NCI-H345 (cell line): ENCODE measurements around the gene PUS1.
A peak's percentile ranks its signal among the peaks of the same experiment; 100 is the strongest.
"Not testable (repeated sequence)": the region's sequence is repeated elsewhere in the genome, so short reads cannot be mapped to it uniquely, and the experiment has no call there.

Source experiments
- DNase-seq: peaks from one replicate; lab custom pipeline; 2025; lab: John Stamatoyannopoulos, UW

Gene PUS1

GRCh38 chr12:131928711-131929580 lies at the start of gene PUS1:
Gene PUS1, plus strand, starts transcription at chr12:131929276. Its CDS starts 447 bp downstream, at chr12:131929723.
- DNase-seq: peak; percentile 91

GRCh38 chr12:131882804-131883520 lies 46.1 kb upstream of the PUS1 start:
- no peak for DNase-seq

GRCh38 chr12:131883521-131883900 lies 45.6 kb upstream of the PUS1 start:
- DNase-seq: no peak

- not testable (repeated sequence) for DNase-seq
Observed at GRCh38 chr12:131885076-131885475, 44.0 kb upstream of the PUS1 start.

- DNase-seq: no peak
Observed at GRCh38 chr12:131885543-131886057, 43.5 kb upstream of the PUS1 start.

- DNase-seq: not testable (repeated sequence)
Observed at GRCh38 chr12:131891722-131892121, 37.4 kb upstream of the PUS1 start.

- peak; percentile 9 for DNase-seq
Observed at GRCh38 chr12:131892711-131893604, 36.1 kb upstream of the PUS1 start.

GRCh38 chr12:131893605-131894312 lies 35.3 kb upstream of the PUS1 start:
- DNase-seq: no peak

GRCh38 chr12:131894313-131894860 lies 34.7 kb upstream of the PUS1 start, which contains the start of gene ULK1:
Gene ULK1, plus strand, starts transcription at chr12:131894622. Its CDS starts 380 bp downstream, at chr12:131895002.
- peak; percentile 87 for DNase-seq

- DNase-seq: no peak
Observed at GRCh38 chr12:131894981-131895639, 34.0 kb upstream of the PUS1 start.

- DNase-seq: no peak
Observed at GRCh38 chr12:131895640-131896079, 33.4 kb upstream of the PUS1 start.

- no peak for DNase-seq
Observed at GRCh38 chr12:131896080-131896810, 32.8 kb upstream of the PUS1 start.

GRCh38 chr12:131896811-131897270 lies 32.2 kb upstream of the PUS1 start:
- no peak for DNase-seq

GRCh38 chr12:131897276-131897675 lies 31.8 kb upstream of the PUS1 start:
- no peak for DNase-seq

- no peak for DNase-seq
Observed at GRCh38 chr12:131897875-131898274, 31.2 kb upstream of the PUS1 start.

- no peak for DNase-seq
Observed at GRCh38 chr12:131900397-131900796, 28.7 kb upstream of the PUS1 start.

- no peak for DNase-seq
Observed at GRCh38 chr12:131901431-131902331, 27.4 kb upstream of the PUS1 start.
